ENCODE measurements around the gene KHSRP.

DNA sequence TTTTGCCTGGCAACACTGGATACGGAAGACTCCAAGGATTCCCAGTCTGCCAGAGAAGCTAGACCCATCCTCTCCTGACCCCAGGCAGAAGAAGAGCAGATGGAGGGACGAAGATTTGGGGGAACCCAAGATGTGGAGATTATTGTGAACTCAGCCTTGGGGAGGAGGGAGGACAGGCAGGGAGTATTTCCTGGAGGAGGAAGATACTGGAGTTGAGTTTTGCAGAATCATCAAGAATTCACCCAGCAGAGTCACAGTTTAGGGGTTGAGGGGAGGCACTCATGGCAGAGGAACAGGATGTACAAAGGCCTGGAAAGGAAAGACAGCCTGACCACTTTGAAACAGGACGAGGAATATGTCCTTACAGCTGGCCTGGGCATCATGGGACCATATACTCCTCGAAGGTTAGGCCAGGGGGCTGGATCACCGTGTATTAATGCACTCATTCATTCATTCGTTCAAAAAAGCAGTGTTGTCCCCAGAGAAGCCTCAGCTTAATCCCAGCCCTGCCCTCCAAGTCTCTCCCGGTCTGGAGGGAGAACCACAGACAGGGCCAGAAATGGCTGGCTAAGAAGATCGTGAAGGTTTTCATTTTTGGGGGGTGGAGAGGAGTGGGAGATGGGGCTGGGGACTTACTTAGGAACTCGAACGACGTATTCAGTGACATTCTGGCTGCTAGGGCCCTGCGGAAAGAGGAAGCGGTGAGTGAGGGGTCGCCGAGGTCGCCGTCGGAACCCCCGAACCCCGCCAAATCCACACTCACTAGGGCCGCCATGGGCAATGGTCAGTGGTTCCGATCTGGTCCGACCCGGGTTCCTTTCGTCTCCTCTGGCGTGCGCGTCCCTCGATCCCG lies 32.2 kb downstream of the KHSRP start:
- TF ChIP-seq, protein P1, sequence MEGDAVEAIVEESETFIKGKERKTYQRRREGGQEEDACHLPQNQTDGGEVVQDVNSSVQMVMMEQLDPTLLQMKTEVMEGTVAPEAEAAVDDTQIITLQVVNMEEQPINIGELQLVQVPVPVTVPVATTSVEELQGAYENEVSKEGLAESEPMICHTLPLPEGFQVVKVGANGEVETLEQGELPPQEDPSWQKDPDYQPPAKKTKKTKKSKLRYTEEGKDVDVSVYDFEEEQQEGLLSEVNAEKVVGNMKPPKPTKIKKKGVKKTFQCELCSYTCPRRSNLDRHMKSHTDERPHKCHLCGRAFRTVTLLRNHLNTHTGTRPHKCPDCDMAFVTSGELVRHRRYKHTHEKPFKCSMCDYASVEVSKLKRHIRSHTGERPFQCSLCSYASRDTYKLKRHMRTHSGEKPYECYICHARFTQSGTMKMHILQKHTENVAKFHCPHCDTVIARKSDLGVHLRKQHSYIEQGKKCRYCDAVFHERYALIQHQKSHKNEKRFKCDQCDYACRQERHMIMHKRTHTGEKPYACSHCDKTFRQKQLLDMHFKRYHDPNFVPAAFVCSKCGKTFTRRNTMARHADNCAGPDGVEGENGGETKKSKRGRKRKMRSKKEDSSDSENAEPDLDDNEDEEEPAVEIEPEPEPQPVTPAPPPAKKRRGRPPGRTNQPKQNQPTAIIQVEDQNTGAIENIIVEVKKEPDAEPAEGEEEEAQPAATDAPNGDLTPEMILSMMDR (conservative IDR thresholded peaks at IDR 0.05; ENCODE audit: low read length): no peak
- TF ChIP-seq EZH2phosphoT487 (IDR thresholded peaks at IDR 0.05; ENCODE audit: borderline replicate concordance): no peak
